NCI-H345 (cell line): ENCODE measurements around the gene GHDC.
"Not testable (repeated sequence)": the region's sequence is repeated elsewhere in the genome, so short reads cannot be mapped to it uniquely, and the experiment has no call there.

ENCODE experiments used
- DNase-seq: peaks from one replicate; lab custom pipeline; 2025; lab: John Stamatoyannopoulos, UW

The GHDC gene

DNA sequence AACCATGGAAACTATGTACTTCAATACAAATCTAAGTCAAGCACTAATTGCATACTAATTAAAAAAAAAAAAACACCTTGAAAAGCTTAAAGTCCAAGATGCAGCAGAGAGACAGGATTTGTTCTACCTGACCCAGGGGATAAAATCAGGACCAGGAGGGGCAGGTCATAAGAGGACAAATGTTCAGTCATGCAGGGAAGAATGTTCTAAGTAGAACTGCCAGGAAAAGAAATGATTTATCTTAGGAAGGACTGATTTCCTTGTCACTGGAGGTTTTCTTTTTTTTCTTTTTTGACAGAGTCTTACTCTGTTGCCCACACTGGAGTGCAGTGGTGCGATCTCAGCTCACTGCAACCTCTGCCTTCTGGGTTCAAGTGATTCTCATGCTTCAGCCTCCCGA is 9.1 kb upstream of the GHDC start:
- no peak for DNase-seq

DNA sequence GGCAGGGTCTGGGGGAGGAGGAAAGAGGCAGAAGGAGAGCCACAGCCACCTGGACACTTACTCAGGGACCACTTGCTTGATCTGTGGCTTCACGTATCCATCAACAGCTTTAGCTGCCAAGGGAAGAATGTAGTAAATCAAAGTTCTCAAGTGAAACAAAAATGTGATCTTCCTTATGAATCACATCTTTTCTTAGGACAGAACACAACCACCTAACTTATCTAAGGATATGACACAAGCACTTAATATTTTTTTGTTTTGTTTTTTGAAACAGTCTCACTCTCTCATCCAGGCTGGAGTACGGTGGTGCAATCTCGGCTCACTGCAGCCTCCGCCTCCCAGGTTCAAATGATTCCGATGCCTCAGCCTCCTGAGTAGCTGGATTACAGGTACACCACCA is 8.4 kb upstream of the GHDC start:
- DNase-seq: no peak

- no peak for DNase-seq
Observed at GRCh38 chr17:42202159-42202558, 7.9 kb upstream of the GHDC start.

DNA sequence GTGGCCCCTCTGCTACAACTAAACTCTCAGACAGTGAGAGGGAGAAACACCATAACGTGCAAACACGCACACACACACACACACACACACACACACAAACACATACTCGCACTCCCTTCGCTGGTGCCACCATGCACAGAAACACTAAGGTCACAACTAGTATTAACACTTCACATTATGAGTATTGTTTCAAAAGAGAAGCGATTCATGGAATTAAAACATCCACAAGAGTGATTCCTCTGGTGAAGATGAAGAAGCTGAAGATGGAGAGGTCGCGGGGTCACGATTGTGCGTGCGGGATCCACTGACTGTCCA is 7.1 kb upstream of the GHDC start:
- DNase-seq: no peak

DNA sequence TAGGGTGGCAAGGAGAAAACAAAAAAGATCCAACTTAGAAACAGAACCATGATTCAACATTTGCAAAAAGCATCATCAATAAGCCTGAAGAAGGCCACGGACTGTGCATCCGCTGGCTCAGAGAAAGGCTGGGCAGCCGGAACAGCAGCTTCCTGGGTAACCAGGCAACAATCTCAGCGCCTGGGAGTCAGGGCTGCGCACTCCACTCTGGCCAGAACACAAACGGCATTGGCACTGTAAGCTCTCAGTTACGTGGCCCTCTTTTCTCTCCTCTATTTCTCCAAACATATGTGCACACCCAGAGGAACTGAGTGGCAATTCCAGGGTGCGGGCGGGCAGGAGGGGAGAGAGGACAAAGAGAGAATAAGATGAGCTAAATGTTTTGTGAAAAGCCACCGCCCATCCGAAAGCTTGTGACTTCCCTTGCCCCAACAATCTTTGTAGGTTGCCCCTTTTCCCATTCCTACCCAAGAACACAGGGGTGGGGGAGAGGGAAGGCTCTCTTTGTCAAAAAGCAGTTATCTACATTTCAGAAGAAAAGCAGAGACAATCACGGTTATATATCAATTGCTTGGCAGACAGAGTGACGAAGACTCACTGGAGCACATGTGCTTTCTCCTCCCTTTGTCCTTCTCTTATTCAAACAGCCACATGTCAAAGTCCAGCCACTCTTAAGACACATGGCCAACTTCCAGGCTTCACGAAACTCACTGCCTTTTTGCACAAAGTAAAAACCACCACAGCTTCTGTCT is 6.6 kb upstream of the GHDC start:
- no peak for DNase-seq

DNA sequence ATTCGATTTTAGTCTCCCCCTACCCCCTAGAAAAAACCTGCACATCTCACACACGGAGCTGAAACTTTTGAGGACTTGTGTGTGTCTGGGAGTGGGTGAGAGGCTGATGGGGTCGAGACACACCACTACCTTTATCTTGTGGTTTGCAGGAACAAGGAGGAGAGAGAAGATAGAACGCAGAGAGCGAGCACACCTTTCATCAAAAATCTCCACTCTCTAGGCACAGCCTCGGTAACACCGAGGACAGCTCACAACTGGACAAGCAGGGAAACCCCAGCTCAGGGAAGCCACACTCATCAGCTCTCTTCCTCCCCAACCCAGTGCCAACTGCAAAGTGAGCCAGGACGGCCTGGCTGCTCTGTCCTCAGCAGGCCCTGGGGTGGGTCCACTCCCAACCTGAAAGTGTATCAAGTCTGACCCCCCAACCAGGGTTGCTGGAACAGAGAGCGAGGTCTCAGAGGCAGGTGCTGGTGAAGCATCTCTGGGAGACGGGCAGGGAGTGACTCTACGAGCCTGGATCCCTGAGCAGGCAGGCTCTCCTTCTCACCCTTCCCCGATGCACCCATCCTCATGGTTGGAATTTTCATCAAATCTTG is 5.2 kb upstream of the GHDC start:
- DNase-seq: no peak

- DNase-seq: no peak
Observed at GRCh38 chr17:42198897-42199296, 4.6 kb upstream of the GHDC start.

DNA sequence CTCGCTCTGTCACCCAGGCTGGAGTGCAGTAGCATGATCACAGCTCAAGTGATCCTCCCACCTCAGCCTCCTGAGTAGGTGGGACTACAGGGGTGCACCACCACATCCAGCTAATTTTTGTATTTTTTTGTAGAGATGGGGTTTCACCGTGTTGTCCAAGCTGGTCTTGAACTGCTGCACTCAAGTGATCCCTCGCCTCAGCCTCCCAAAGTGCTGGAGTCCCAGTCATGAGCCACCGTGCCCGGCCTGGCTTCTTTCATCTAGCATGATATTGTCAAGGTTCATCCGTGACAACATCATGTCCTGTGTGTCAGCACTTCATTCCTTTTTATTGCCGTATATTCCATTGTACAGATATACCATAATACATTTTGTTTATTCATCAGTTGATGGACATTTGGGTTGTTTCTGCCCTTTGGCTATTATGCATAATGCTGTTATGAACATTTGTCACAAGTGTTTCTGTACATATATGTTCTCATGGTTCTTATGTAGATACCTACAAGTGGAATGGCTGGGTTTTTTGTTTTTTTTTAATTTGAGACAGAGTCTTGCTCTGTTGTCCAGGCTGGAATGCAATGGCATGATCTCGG is 3.4 kb upstream of the GHDC start:
- DNase-seq: no peak

GRCh38 chr17:42193216-42193968 is 902 bp downstream of the GHDC start:
- DNase-seq: no peak

GRCh38 chr17:42192189-42193126 is 1.8 kb downstream of the GHDC start:
- no peak for DNase-seq

GRCh38 chr17:42191275-42191608 is 3.1 kb downstream of the GHDC start:
- DNase-seq: no peak

DNA sequence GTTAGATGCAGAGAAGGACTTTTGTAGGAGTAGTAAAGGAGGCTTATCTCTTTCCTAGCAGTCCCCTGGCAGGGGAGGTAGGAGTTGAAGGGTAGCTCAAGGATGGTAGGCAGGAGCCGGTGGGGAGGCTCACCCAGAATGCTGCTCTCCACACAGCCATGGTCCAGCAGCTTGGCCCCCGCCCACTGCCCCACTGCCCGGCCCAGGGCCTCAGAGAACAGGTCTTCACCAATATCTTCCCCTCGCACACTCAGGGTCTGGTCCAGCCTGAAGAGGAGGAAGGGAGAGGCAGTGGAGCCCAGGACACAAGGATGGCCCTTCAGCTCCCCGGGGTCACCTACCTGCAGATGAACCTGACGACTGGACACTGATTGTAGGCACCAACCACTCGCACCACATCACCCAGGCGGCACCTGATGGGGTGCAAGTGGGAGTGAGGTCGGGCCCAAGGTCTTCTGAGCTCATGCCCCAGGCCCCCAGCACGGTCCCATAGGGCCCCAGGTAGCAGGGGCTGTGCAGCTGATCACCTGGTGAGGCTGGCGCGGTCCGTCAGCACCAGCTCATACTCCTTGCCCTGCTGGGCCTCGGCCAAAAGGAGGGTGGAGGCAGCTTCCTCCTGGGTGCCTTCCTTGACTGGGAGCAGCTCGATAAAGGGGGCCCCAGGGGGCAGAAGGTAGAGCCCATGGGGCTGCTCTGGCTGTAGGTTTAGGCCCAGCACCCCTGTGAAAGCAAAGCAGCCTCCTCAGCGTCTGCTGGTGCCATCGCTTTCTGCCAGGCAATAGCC is 3.6 kb downstream of the GHDC start:
- DNase-seq: no peak

DNA sequence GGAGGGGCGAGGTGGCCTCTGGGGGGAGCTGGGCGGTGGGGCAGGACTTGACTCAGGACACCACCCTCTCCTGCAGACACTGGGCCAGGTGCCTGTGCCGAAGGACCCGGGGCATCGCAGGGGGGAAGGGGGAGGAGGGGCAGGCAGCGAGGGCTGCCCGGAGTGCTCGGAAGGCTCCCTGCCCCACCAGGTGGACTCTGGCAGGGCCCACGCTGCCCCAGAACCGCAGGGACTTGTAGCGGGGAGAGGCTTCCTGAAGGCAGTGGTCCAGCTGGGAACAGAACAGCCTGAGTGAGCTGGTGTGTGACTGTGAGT is 4.7 kb downstream of the GHDC start:
- no peak for DNase-seq

- DNase-seq: no peak
Observed at GRCh38 chr17:42188749-42189650, 5.3 kb downstream of the GHDC start.

DNA sequence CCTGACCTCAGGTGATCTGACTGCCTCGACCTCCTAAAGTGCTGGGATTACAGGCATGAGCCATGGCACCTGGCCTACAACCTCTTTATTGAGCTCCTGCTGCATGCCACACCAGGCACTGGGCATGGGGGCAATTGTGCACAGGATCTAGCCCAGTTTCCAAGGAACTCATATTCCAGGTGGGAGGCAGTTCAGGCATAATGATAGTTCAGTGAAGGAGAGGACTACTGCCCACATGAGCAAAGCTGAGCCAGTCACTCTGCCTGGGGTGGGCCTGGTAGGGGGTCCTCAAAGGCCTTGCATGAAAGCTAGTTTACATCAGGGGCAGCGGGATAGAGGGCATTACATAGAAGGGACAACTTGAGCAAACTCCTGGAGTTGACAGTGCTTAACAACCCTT is 6.5 kb downstream of the GHDC start:
- DNase-seq: no peak

GRCh38 chr17:42186191-42186590 is 8.1 kb downstream of the GHDC start:
- DNase-seq: not testable (repeated sequence)

GRCh38 chr17:42185621-42185930 is 8.7 kb downstream of the GHDC start:
- DNase-seq: no peak

GRCh38 chr17:42184713-42185620 is 9.3 kb downstream of the GHDC start, which contains the start of gene HCRT:
Gene HCRT (minus strand): TSS chr17:42185452. CDS start chr17:42185365, 87 bp downstream.
- peak; percentile 49 for DNase-seq
